ENCODE measurements around the gene OGT.

GRCh38 chrX:71545364-71545763 lies 12.5 kb downstream of the OGT start:
- TF ChIP-seq CTCF (conservative IDR thresholded peaks at IDR 0.05) (no peak), ZFX (IDR thresholded peaks at IDR 0.05) (no peak)

Data from C4-2B (cell line).